GM12864 (cell line): ENCODE results near the gene ZNF32.

Source experiments
- DNase-seq: peaks from one replicate; pipeline ENCODE4 v3.0.0-alpha.2; 2011; ENCODE audit warnings: low read depth
- H3K4me3 ChIP-seq: 2 replicates; pipeline ENCODE4 v1.5.1; 2011; ENCODE audit warnings: mild to moderate bottlenecking, low read depth, low read length, control low read depth
- TF ChIP-seq, protein P1 (sequence below): IDR thresholded peaks from 2 replicates; pipeline ENCODE4 v1.5.1; 2011; ENCODE audit warnings: low read depth, mild to moderate bottlenecking, moderate library complexity, low read length, control low read depth, inconsistent platforms; ENCODE audit errors: missing control alignments

Gene ZNF32

DNA sequence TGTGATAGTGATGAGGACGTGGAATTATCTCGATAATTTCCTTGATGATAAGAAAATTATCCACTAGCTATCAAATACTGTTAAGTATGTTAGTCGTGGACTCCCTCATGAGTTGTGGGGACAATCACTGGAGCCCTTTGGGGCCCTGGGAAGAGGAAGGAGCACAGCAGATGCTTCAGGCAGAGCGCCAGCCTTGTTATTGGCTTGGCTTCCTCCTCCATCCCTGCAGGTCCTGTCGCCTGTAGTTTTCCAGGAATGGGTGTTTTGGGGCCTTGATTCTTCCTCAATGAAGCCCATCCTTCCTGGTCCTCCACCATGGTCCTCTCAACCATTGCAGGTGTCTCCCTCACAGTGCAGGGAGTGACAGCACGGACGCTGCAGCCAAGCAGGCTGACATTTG is 32.5 kb upstream of the ZNF32 start:
- DNase-seq: no peak
- TF ChIP-seq, protein P1, sequence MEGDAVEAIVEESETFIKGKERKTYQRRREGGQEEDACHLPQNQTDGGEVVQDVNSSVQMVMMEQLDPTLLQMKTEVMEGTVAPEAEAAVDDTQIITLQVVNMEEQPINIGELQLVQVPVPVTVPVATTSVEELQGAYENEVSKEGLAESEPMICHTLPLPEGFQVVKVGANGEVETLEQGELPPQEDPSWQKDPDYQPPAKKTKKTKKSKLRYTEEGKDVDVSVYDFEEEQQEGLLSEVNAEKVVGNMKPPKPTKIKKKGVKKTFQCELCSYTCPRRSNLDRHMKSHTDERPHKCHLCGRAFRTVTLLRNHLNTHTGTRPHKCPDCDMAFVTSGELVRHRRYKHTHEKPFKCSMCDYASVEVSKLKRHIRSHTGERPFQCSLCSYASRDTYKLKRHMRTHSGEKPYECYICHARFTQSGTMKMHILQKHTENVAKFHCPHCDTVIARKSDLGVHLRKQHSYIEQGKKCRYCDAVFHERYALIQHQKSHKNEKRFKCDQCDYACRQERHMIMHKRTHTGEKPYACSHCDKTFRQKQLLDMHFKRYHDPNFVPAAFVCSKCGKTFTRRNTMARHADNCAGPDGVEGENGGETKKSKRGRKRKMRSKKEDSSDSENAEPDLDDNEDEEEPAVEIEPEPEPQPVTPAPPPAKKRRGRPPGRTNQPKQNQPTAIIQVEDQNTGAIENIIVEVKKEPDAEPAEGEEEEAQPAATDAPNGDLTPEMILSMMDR: no peak
- H3K4me3 ChIP-seq: no peak overlapping the region

DNA sequence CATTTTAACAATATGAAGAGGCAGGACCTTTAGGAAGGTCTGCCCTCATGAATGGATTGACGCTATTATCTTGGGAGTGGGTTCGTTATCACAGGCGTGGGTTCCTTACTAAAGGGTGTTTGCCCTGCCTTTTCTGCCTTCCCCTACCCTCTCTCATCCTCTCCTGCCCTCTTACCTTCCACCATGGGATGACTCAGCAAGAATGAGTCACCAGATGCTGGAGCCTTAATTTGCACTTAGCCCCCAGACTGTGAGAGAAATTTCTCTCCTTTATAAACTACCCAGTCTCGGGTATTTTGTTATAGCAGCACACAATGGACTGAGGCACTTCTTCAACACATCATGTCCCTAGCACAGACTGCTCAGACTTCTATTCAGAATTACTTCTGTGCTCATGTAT is 31.4 kb upstream of the ZNF32 start:
- H3K4me3 ChIP-seq: no peak overlapping the region
- TF ChIP-seq, protein P1: no peak
- no peak for DNase-seq

DNA sequence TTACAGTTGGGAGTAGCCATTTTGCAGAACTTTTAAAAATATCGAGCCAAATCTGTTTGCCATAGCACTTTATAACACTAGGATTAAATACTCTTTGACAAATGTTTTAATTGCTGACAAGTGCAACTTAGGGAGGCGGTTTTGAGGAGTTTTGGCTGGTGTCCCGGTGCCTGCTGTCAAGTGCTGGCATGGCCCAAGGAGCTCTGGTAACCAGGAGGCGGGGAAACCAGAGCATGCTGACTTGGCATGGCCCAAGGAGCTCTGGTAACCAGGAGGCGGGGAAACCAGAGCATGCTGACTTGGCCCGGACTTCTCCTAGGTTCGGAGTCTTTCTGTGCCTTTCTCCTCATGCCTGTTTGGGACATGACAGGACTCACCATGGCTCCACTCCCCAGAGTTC is 30.8 kb upstream of the ZNF32 start:
- DNase-seq: no peak
- no peak overlapping the region for H3K4me3 ChIP-seq
- TF ChIP-seq, protein P1: no peak

- TF ChIP-seq, protein P1: no peak
- DNase-seq: no peak
- no peak overlapping the region for H3K4me3 ChIP-seq
Measured at GRCh38 chr10:43678654-43679053, 30.0 kb upstream of the ZNF32 start.

- DNase-seq: no peak
- H3K4me3 ChIP-seq: no peak overlapping the region
- TF ChIP-seq, protein P1: no peak
Measured at GRCh38 chr10:43676901-43677300, 28.2 kb upstream of the ZNF32 start.

GRCh38 chr10:43676331-43676730 is 27.6 kb upstream of the ZNF32 start:
- DNase-seq: no peak
- TF ChIP-seq, protein P1: no peak
- no peak overlapping the region for H3K4me3 ChIP-seq

DNA sequence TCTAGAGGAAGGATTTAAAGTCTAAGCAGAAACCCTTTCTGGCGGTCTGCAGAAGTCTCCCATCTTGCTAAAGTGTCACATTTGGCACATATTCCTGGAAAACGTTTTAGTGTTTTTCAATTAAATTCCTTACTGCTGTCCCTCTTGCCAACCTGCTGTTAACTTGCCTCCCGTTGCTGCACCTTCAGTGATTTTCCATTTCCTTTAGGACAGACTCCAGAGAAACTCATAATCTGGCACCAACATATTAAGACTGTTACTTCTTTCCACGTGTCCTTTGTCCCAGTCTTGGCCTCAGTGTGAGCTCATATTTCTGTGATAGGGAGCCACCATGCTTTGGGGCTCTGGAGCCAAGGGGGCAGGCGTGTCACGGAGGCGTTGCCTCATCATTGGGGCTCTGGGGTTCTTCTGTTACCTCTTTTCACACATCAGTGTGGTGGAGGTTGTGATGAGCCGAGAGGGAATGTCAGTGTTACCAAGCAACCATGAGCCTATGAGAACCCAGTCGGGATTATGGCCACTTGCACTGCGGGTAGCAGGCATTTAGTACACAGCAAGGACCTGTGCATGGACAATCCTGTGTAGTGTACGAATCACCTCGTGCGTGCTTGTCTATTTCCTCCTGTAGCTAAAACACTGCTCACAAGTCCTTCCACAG is 26.0 kb upstream of the ZNF32 start:
- TF ChIP-seq, protein P1: no peak
- no peak overlapping the region for H3K4me3 ChIP-seq
- DNase-seq: no peak
